DND-41 (cell line): Measurements from ENCODE around the gene ACAP3.

Source experiments
- EZH2 ChIP-seq: IDR thresholded peaks from 3 replicates; pipeline ENCODE4 v1.6.1; 2012; ENCODE audit warnings: borderline replicate concordance, low read depth, mild to moderate bottlenecking, moderate library complexity, low read length, inconsistent platforms; ENCODE audit not compliant: severe bottlenecking
- TF ChIP-seq, protein P1 (sequence below): IDR thresholded peaks from 2 replicates; pipeline ENCODE4 v1.5.1; 2012; ENCODE audit warnings: borderline replicate concordance, low read length, moderate library complexity, mild to moderate bottlenecking; ENCODE audit not compliant: poor library complexity, severe bottlenecking; ENCODE audit errors: extremely low read depth

DNA sequence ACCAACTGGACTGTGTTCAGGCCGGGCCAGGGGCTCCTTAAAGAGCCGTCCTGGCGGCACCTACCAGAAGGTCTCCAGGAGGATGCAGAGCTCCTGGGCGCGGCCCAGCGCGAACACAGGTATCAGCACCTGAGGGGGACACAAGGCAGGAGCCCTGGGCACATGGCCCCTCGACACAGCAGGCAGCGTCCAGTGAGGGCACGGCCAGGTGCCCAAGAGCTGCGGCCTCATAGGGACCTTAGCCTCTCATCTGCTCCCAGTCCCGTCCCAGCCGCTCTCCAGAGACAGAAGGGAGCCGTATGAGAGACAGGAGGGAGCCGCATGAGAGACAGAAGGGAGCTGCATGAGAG is 6.5 kb upstream of the ACAP3 start:
- TF ChIP-seq, protein P1, sequence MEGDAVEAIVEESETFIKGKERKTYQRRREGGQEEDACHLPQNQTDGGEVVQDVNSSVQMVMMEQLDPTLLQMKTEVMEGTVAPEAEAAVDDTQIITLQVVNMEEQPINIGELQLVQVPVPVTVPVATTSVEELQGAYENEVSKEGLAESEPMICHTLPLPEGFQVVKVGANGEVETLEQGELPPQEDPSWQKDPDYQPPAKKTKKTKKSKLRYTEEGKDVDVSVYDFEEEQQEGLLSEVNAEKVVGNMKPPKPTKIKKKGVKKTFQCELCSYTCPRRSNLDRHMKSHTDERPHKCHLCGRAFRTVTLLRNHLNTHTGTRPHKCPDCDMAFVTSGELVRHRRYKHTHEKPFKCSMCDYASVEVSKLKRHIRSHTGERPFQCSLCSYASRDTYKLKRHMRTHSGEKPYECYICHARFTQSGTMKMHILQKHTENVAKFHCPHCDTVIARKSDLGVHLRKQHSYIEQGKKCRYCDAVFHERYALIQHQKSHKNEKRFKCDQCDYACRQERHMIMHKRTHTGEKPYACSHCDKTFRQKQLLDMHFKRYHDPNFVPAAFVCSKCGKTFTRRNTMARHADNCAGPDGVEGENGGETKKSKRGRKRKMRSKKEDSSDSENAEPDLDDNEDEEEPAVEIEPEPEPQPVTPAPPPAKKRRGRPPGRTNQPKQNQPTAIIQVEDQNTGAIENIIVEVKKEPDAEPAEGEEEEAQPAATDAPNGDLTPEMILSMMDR, result no peak
- TF ChIP-seq EZH2, result no peak
